ENCODE measurements around the gene NLRP6. TPM values are rescaled to one million over a fixed set of nuclear protein-coding genes. Genes with fewer than 3 reads are reported as not detected.
A peak's percentile ranks its signal among the peaks of the same experiment; 100 is the strongest.

The NLRP6 gene
- total and polyA plus RNA-seq, 2 donors from 2014 or later, result 0.32 to 1.6 TPM

- H3K9ac ChIP-seq (ENCODE audit: low read length in 3 of 3), result no peak overlapping the region
- DNase-seq (peak in 2 of 5 donors; percentile 27 to 68), FAIRE-seq (no peak)
- H3K36me3 ChIP-seq (ENCODE audit: control insufficient read depth in 2 of 3, insufficient read depth in 3 of 3, low read length in 3 of 3), result no peaks in the 10 kb centered on the region
- H3K4me1 ChIP-seq (ENCODE audit: control insufficient read depth in 2 of 3, insufficient read depth in 2 of 3, low read depth in 1 of 3, low read length in 3 of 3), result peaks cover 0 to 1% (median 0%) of the 10 kb centered on the region in 3 donors
- no peaks in the 10 kb centered on the region for H3K27me3 ChIP-seq (ENCODE audit: control insufficient read depth, insufficient read depth, low read length)
- no peak overlapping the region for H3K27ac ChIP-seq (ENCODE audit: low read depth in 2 of 2, low read length in 2 of 2)
- H3K9me3 ChIP-seq (ENCODE audit: control insufficient read depth in 2 of 3, insufficient read depth in 1 of 3, low read length in 3 of 3), result no peaks in the 10 kb centered on the region
- H3K4me3 ChIP-seq (ENCODE audit: low read length in 3 of 3), result no peak overlapping the region
- intact Hi-C loops (cut with DNase I), result no loop called here
- TF ChIP-seq CTCF (IDR thresholded peaks at IDR 0.05; ENCODE audit: borderline replicate concordance, extremely low read depth, insufficient read depth), result no peak
Observed at GRCh38 chr11:294780-295179, 16.6 kb downstream of the NLRP6 start.

GRCh38 chr11:295351-296170 is 17.4 kb downstream of the NLRP6 start:
- FAIRE-seq (no peak), DNase-seq (peak in 2 of 5 donors; percentile 31 to 61)
- no peaks in the 10 kb centered on the region for H3K9me3 ChIP-seq (ENCODE audit: control insufficient read depth in 2 of 3, insufficient read depth in 1 of 3, low read length in 3 of 3)
- H3K4me1 ChIP-seq (ENCODE audit: control insufficient read depth in 2 of 3, insufficient read depth in 2 of 3, low read depth in 1 of 3, low read length in 3 of 3), result no peaks in the 10 kb centered on the region
- no peaks in the 10 kb centered on the region for H3K27me3 ChIP-seq (ENCODE audit: control insufficient read depth, insufficient read depth, low read length)
- H3K36me3 ChIP-seq (ENCODE audit: control insufficient read depth in 2 of 3, insufficient read depth in 3 of 3, low read length in 3 of 3), result no peaks in the 10 kb centered on the region
- no peak overlapping the region for H3K27ac ChIP-seq (ENCODE audit: low read depth in 2 of 2, low read length in 2 of 2)
- no peak overlapping the region for H3K9ac ChIP-seq (ENCODE audit: low read length in 3 of 3)
- H3K4me3 ChIP-seq (ENCODE audit: low read length in 3 of 3), result no peak overlapping the region
- TF ChIP-seq CTCF (IDR thresholded peaks at IDR 0.05; ENCODE audit: borderline replicate concordance, extremely low read depth, insufficient read depth), result no peak
- intact Hi-C loops (cut with DNase I), result no loop called here

- H3K27me3 ChIP-seq (ENCODE audit: control insufficient read depth, insufficient read depth, low read length), result no peaks in the 10 kb centered on the region
- FAIRE-seq (no peak), DNase-seq (peak in 2 of 5 donors; percentile 44 to 77)
- H3K27ac ChIP-seq (ENCODE audit: low read depth in 2 of 2, low read length in 2 of 2), result no peak overlapping the region
- no peaks in the 10 kb centered on the region for H3K4me1 ChIP-seq (ENCODE audit: control insufficient read depth in 2 of 3, insufficient read depth in 2 of 3, low read depth in 1 of 3, low read length in 3 of 3)
- no peak overlapping the region for H3K9ac ChIP-seq (ENCODE audit: low read length in 3 of 3)
- H3K4me3 ChIP-seq (ENCODE audit: low read length in 3 of 3), result no peak overlapping the region
- H3K9me3 ChIP-seq (ENCODE audit: control insufficient read depth in 2 of 3, insufficient read depth in 1 of 3, low read length in 3 of 3), result no peaks in the 10 kb centered on the region
- no peak for TF ChIP-seq CTCF (IDR thresholded peaks at IDR 0.05; ENCODE audit: borderline replicate concordance, extremely low read depth, insufficient read depth)
- H3K36me3 ChIP-seq (ENCODE audit: control insufficient read depth in 2 of 3, insufficient read depth in 3 of 3, low read length in 3 of 3), result no peaks in the 10 kb centered on the region
- intact Hi-C loops (cut with DNase I), result no loop called here
Observed at GRCh38 chr11:296171-297050, 18.2 kb downstream of the NLRP6 start.

All from kidney (tissue), 14 donors.